ENCODE data around the gene DVL1. TPM values are rescaled to one million over a fixed set of nuclear protein-coding genes. Genes with fewer than 3 reads are reported as not detected.

The DVL1 gene
- total RNA-seq, 2 donors from 2014 or later: 49.9 to 71.3 TPM

GRCh38 chr1:1367315-1367714, 18.1 kb upstream of the DVL1 start:
- TF ChIP-seq CTCF (IDR thresholded peaks at IDR 0.05): no peak
- intact Hi-C loops (cut with DNase I): no loop called here
- Histone ChIP-seq H3K9me3 (no peaks in the 10 kb centered on the region), H3K9ac (ENCODE audit: low read depth in 2 of 2, low read length in 2 of 2) (no peak overlapping the region), H3K36me3 (no peaks in the 10 kb centered on the region), H3K4me1 (peaks cover 4% of the 10 kb centered on the region), H3K27ac (no peak overlapping the region), H3K4me3 (no peak overlapping the region), H3K27me3 (no peaks in the 10 kb centered on the region)
- no peak for DNase-seq

DNA sequence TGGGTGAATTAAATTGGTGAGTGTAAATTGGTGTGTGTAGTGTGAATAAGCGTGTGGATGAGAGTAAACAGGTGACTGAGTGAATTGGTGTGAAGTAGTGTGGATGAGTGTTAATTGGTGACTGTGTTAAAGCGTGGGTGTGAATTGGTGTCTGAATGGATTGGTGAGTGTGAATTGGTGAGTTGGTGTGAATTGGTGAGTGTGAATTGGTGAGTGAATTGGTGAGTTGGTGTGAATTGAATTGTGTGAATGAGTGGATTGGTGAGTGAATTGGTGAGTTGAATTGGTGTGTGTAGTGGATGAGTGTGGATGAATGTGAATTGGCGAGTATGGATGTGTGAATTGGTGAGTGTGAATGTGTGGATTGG, 17.5 kb upstream of the DVL1 start:
- Histone ChIP-seq H3K4me3 (no peak overlapping the region), H3K27ac (no peak overlapping the region), H3K9ac (ENCODE audit: low read depth in 2 of 2, low read length in 2 of 2) (no peak overlapping the region), H3K4me1 (no peaks in the 10 kb centered on the region), H3K27me3 (no peaks in the 10 kb centered on the region), H3K36me3 (no peaks in the 10 kb centered on the region), H3K9me3 (no peaks in the 10 kb centered on the region)
- no peak for DNase-seq
- TF ChIP-seq CTCF (IDR thresholded peaks at IDR 0.05): no peak
- intact Hi-C loops (cut with DNase I): no loop called here

- H3K9me3 ChIP-seq: no peaks in the 10 kb centered on the region
Measured at GRCh38 chr1:1365875-1366698, 16.9 kb upstream of the DVL1 start.

GRCh38 chr1:1364266-1364665, 15.0 kb upstream of the DVL1 start:
- TF ChIP-seq CTCF (IDR thresholded peaks at IDR 0.05): no peak
- Histone ChIP-seq H3K4me3 (no peak overlapping the region), H3K4me1 (no peaks in the 10 kb centered on the region), H3K27ac (no peak overlapping the region), H3K9ac (ENCODE audit: low read depth in 2 of 2, low read length in 2 of 2) (no peak overlapping the region), H3K27me3 (peaks cover 4% of the 10 kb centered on the region), H3K9me3 (no peaks in the 10 kb centered on the region), H3K36me3 (no peaks in the 10 kb centered on the region)
- DNase-seq: peak; percentile 20
- intact Hi-C loops (cut with DNase I): no loop called here

More at GRCh38 chr1:1365875-1366698, 16.9 kb upstream of the DVL1 start:
- no peaks in the 10 kb centered on the region for H3K36me3 ChIP-seq
- no peak for TF ChIP-seq CTCF (IDR thresholded peaks at IDR 0.05)
- H3K27me3 ChIP-seq: no peaks in the 10 kb centered on the region
- DNase-seq: no peak
- H3K4me3 ChIP-seq: no peak overlapping the region
- no peaks in the 10 kb centered on the region for H3K4me1 ChIP-seq
- H3K27ac ChIP-seq: no peak overlapping the region
- H3K9ac ChIP-seq (ENCODE audit: low read depth in 2 of 2, low read length in 2 of 2): no peak overlapping the region
- intact Hi-C loops (cut with DNase I): no loop called here

DNA sequence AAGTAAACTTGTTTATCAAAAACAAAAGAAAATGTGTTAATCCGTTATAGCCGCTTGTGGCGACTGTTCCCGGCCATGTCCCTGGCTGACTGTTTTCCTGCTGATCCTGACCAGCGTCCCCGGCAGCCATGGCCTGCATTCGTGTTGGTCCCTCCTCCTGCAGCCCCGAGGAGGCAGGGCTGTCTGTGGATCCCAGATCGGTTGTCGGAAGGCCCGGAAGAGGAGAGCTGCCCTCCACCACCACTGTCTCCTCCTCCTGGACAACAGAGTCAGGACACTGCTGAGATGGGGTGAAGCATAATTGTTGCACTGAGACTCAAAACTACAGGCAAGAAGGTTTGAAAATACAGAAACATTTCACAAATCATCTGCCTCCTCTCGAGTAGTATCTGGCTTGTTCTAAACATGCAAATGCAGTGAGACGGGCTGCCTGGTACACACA, 12.8 kb upstream of the DVL1 start:
- H3K27ac ChIP-seq: peak overlapping the region; percentile 12
- no peaks in the 10 kb centered on the region for H3K4me1 ChIP-seq
- no peaks in the 10 kb centered on the region for H3K36me3 ChIP-seq
- H3K27me3 ChIP-seq: peaks cover 5% of the 10 kb centered on the region
- peak overlapping the region; percentile 24 to 26 for H3K9ac ChIP-seq (ENCODE audit: low read depth in 2 of 2, low read length in 2 of 2)
- peak; percentile 31 for DNase-seq
- H3K4me3 ChIP-seq: no peak overlapping the region
- no peaks in the 10 kb centered on the region for H3K9me3 ChIP-seq
- intact Hi-C loops (cut with DNase I): no loop called here
- TF ChIP-seq CTCF (IDR thresholded peaks at IDR 0.05): no peak

Measured in colonic mucosa (tissue), 4 donors.